Uterus (tissue), 4 donors: ENCODE measurements around the gene FAM210B. TPM values are rescaled to one million over a fixed set of nuclear protein-coding genes. Genes with fewer than 3 reads are reported as not detected.
"Not testable (repeated sequence)": the region's sequence is repeated elsewhere in the genome, so short reads cannot be mapped to it uniquely, and the experiment has no call there.

Experiments used
- DNase-seq, 2 donors: peaks; one replicate each; pipeline ENCODE4 v3.0.0-alpha.2; 2019 to 2020
- H3K27ac ChIP-seq, 2 donors: fragments of 200-600 bp; sonication (generic); 1 replicate in 1 of 2; 2 replicates in 1 of 2; pipeline ENCODE4 v1.5.1; 2016 to 2018
- H3K27me3 ChIP-seq, 2 donors: fragments of 200-600 bp; sonication (generic); one replicate each; pipeline ENCODE4 v1.5.1; 2018 to 2019; ENCODE audit warnings: control low read depth in 1 of 2
- H3K36me3 ChIP-seq, 2 donors: fragments of 200-600 bp; sonication (generic); one replicate each; pipeline ENCODE4 v1.5.1; 2019; ENCODE audit warnings: control low read depth in 1 of 2
- H3K4me1 ChIP-seq, 2 donors: fragments of 200-600 bp; sonication (generic); one replicate each; pipeline ENCODE4 v1.5.1; 2018 to 2019; ENCODE audit warnings: control low read depth in 1 of 2
- H3K4me3 ChIP-seq, 2 donors: fragments of 200-600 bp; sonication (generic); 1 replicate in 1 of 2; 2 replicates in 1 of 2; pipeline ENCODE4 v1.5.1; 2018 to 2019; ENCODE audit warnings: mild to moderate bottlenecking in 1 of 2
- H3K9me3 ChIP-seq, 2 donors: fragments of 200-600 bp; sonication (generic); one replicate each; pipeline ENCODE4 v1.5.1; 2019; ENCODE audit warnings: control low read depth in 1 of 2
- CTCF ChIP-seq, 4 experiments: fragments of 200-600 bp in 2 of 4; fragments of 450-650 bp in 2 of 4; sonication (generic) in 2 of 4; IDR thresholded peaks; one replicate each; pipeline ENCODE4 v1.5.1; 2016 to 2019; ENCODE audit warnings: antibody characterized with exemption in 4 of 4, mild to moderate bottlenecking in 2 of 4, moderate library complexity in 1 of 4
- POLR2A ChIP-seq, 2 donors: fragments of 450-650 bp; IDR thresholded peaks; one replicate each; pipeline ENCODE4 v1.6.1; 2016; ENCODE audit warnings: antibody characterized with exemption in 2 of 2, mild to moderate bottlenecking in 1 of 2, moderate library complexity in 1 of 2
- intact Hi-C: fragments of 100-400 bp; cut with DNase I; formaldehyde crosslinking; loops from one replicate; pipeline ENCODE4 v1.15.1; 2023; ENCODE audit warnings: low total_unique reads
- total RNA-seq, 4 donors: library from RNA; depleted of rRNA in 3 of 4; stranded (reverse); fragments of >200 nt in 3 of 4; gene quantifications; one replicate each; pipeline versions ENCODE4 v1.1.0 to v1.2.4, GENCODE V29; 2014 to 2023
- donor health status: DM: yes; HTN: yes; CAD: no.

Gene FAM210B
- total RNA-seq, 4 donors from 2014 or later, result 28.2 to 46.5 (median 37.4) TPM

- no peaks in the 10 kb centered on the region for H3K4me1 ChIP-seq
- DNase-seq, result no peak
- no peaks in the 10 kb centered on the region for H3K9me3 ChIP-seq
- H3K36me3 ChIP-seq, result no peaks in the 10 kb centered on the region
- no peak overlapping the region for H3K4me3 ChIP-seq
- H3K27me3 ChIP-seq, result no peaks in the 10 kb centered on the region
- intact Hi-C loops, result no loop called here
- TF ChIP-seq POLR2A (IDR thresholded peaks at IDR 0.05) (no peak), CTCF (IDR thresholded peaks at IDR 0.05) (no peak)
- H3K27ac ChIP-seq, result no peak overlapping the region
Observed at GRCh38 chr20:56323656-56324055, 35.1 kb upstream of the FAM210B start.

- H3K36me3 ChIP-seq, result no peaks in the 10 kb centered on the region
Observed at GRCh38 chr20:56324806-56325205, 34.0 kb upstream of the FAM210B start.

GRCh38 chr20:56328861-56329260 lies 29.9 kb upstream of the FAM210B start:
- intact Hi-C loops, result no loop called here
- no peak for TF ChIP-seq POLR2A (IDR thresholded peaks at IDR 0.05)
- Histone ChIP-seq H3K27ac (no peak overlapping the region), H3K4me3 (no peak overlapping the region), H3K36me3 (no peaks in the 10 kb centered on the region), H3K27me3 (no peaks in the 10 kb centered on the region), H3K9me3 (no peaks in the 10 kb centered on the region), H3K4me1 (no peaks in the 10 kb centered on the region)
- no peak for DNase-seq

More at GRCh38 chr20:56324806-56325205, 34.0 kb upstream of the FAM210B start:
- no peak overlapping the region for H3K27ac ChIP-seq
- intact Hi-C loops, result no loop called here
- H3K4me3 ChIP-seq, result no peak overlapping the region
- H3K9me3 ChIP-seq, result no peaks in the 10 kb centered on the region
- no peak for DNase-seq
- no peaks in the 10 kb centered on the region for H3K4me1 ChIP-seq
- no peaks in the 10 kb centered on the region for H3K27me3 ChIP-seq
- TF ChIP-seq CTCF (IDR thresholded peaks at IDR 0.05), result no peak
- no peak for TF ChIP-seq POLR2A (IDR thresholded peaks at IDR 0.05)

DNA sequence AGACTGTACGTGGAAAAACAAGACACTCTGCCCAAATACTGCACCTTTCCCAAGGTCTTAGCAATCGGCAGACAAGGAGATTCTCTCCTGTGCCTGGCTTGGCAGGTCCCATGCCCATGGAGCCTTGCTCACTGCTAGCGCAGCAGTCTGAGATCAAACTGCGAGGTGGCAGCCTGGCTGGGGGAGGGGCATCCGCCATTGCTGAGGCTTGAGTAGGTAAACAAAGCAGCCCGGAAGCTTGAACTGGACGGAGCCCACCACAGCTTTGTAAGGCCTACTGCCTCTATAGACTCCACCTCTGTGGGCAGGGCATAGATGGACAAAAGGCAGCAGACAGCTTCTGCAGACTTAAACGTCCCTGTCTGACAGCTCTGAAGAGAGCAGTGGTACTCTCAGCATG lies 22.1 kb upstream of the FAM210B start:
- H3K27ac ChIP-seq, H3K9me3 ChIP-seq, H3K4me1 ChIP-seq, H3K36me3 ChIP-seq, H3K4me3 ChIP-seq, H3K27me3 ChIP-seq, DNase-seq, intact Hi-C loops: not testable (repeated sequence)

DNA sequence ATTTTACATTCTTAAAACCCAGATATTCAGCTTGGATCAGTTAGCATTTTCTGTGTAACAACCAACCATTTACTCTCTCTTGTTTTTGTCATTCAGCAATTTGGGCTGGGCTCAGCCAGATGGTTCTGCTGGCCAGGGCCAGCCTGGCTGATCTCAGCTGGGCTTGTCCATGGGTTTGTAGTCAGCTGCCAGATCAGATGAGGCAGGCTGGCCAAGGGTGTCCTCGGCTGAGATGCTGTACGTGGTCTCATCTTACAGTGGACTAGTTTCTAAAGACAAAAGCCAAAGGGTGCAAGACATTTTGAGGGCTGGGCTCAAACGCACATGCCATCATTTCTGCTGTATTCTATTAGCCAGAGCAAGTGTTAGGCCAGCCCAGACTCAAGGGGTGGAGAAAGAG lies 16.0 kb upstream of the FAM210B start:
- H3K36me3 ChIP-seq, result no peaks in the 10 kb centered on the region
- intact Hi-C loops, result no loop called here

DNA sequence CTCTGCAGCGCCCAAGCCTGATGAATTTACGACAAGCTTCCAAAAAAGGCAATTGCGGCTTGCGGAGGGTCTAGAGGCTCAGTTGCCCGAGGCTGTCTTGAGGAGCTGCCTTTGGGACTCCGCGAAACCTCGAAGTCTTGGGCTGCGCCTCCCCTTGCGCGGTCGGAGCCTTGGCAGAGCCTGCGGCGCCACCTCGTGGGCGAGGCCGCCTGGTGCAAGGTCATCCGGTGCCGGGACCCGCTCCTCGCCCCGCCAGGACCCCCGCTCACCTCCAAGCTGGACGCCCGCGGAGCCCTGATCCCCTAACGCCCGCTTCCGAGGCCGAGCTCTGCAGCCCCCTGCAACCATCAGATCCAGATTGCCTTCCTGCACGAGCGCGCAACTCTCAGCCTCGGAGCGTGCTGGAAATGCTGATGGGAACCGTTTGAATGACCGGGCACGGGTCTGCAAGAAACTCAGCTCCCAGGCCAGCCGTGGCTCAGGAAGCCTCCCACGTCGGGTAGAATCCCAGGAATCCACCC lies 14.9 kb upstream of the FAM210B start:
- no peaks in the 10 kb centered on the region for H3K36me3 ChIP-seq
- intact Hi-C loops, result no loop called here
- H3K4me1 ChIP-seq, result no peaks in the 10 kb centered on the region
- H3K9me3 ChIP-seq, result no peaks in the 10 kb centered on the region
- no peaks in the 10 kb centered on the region for H3K27me3 ChIP-seq
- H3K4me3 ChIP-seq, result no peak overlapping the region
- H3K27ac ChIP-seq, result no peak overlapping the region
- TF ChIP-seq CTCF (IDR thresholded peaks at IDR 0.05) (peak; percentile 26 to 57 (median 44)), POLR2A (IDR thresholded peaks at IDR 0.05) (no peak)
- DNase-seq, result peak in 1 of 2 donors; percentile 23

More for the DNA sequence above, 16.0 kb upstream of the FAM210B start:
- Histone ChIP-seq H3K27ac (no peak overlapping the region), H3K4me3 (no peak overlapping the region), H3K4me1 (no peaks in the 10 kb centered on the region), H3K9me3 (no peaks in the 10 kb centered on the region), H3K27me3 (no peaks in the 10 kb centered on the region)
- TF ChIP-seq POLR2A (IDR thresholded peaks at IDR 0.05) (no peak), CTCF (IDR thresholded peaks at IDR 0.05) (no peak)
- DNase-seq, result no peak
